PC-9 (cell line): ENCODE data around the gene KRTAP10-1. TPM values are rescaled to one million over a fixed set of nuclear protein-coding genes. Genes with fewer than 3 reads are reported as not detected.

Experiments
- BruUV-seq: library from RNA; stranded (reverse); fragments of 400-500 nt; replicated peaks from 2 replicates; lab custom pipeline; 2021; lab: Mats Ljungman, UMichigan
- CTCF ChIA-PET: fragments of 300-600 bp; sonication (Branson Sonifier 250); formaldehyde crosslinking; loops from one replicate; lab custom pipeline; 2022; ENCODE audit warnings: antibody characterized with exemption; lab: Charles Lee
- POLR2A ChIA-PET: fragments of 300-600 bp; sonication (Branson Sonifier 250); formaldehyde crosslinking; loops from one replicate; lab custom pipeline; 2022; ENCODE audit warnings: antibody characterized with exemption; ENCODE audit not compliant: unreplicated experiment; lab: Charles Lee
- DNase-seq, 2 experiments: peaks; one replicate each; pipeline versions ENCODE4 v3.0.0 to v3.0.0-alpha.2; 2015 to 2022; ENCODE audit warnings: mixed read lengths in 1 of 2
- H2AFZ ChIP-seq: fragments of 200-600 bp; sonication (generic); 2 replicates; pipeline ENCODE4 v1.8.1; 2017; ENCODE audit warnings: antibody characterized with exemption
- H3F3A ChIP-seq: fragments of 200-600 bp; sonication (generic); 2 replicates; pipeline ENCODE4 v1.8.1; 2017; ENCODE audit warnings: antibody characterized with exemption, mild to moderate bottlenecking, low read depth; ENCODE audit not compliant: insufficient read depth
- H3K27ac ChIP-seq: fragments of 200-600 bp; sonication (generic); 2 replicates; pipeline ENCODE4 v1.6.1; 2016; ENCODE audit warnings: mixed run types
- H3K27me3 ChIP-seq: fragments of 200-600 bp; sonication (generic); 2 replicates; pipeline ENCODE4 v1.6.1; 2016; ENCODE audit warnings: low read depth, mixed run types; ENCODE audit not compliant: insufficient read depth
- H3K36me3 ChIP-seq: fragments of 200-600 bp; sonication (generic); 2 replicates; pipeline ENCODE4 v1.6.1; 2016; ENCODE audit warnings: low read depth, mixed run types
- H3K4me1 ChIP-seq: fragments of 200-600 bp; sonication (generic); replicated peaks from 2 replicates; pipeline ENCODE4 v1.6.1; 2016; ENCODE audit warnings: mixed run types; ENCODE audit not compliant: insufficient read depth
- H3K4me2 ChIP-seq: fragments of 200-600 bp; sonication (generic); 2 replicates; pipeline ENCODE4 v1.6.1; 2017; ENCODE audit warnings: mixed run types
- H3K4me3 ChIP-seq: fragments of 200-600 bp; sonication (generic); 2 replicates; pipeline ENCODE4 v1.6.1; 2016; ENCODE audit warnings: mixed run types
- H3K79me2 ChIP-seq: fragments of 200-600 bp; sonication (generic); 2 replicates; pipeline ENCODE4 v1.6.1; 2017; ENCODE audit warnings: low read depth, mixed run types
- H3K9me2 ChIP-seq: fragments of 200-600 bp; sonication (generic); 2 replicates; pipeline ENCODE4 v1.8.1; 2017; ENCODE audit warnings: mild to moderate bottlenecking; ENCODE audit not compliant: insufficient read depth
- H3K9me3 ChIP-seq: fragments of 200-600 bp; sonication (generic); 2 replicates; pipeline ENCODE4 v1.8.1; 2016; ENCODE audit warnings: low read depth; ENCODE audit not compliant: insufficient read depth
- H4K20me1 ChIP-seq: fragments of 200-600 bp; sonication (generic); 2 replicates; pipeline ENCODE4 v1.8.1; 2017; ENCODE audit not compliant: insufficient read depth
- EZH2 ChIP-seq: fragments of 200-600 bp; sonication (generic); IDR thresholded peaks from 2 replicates; pipeline ENCODE4 v1.8.0; 2017; ENCODE audit warnings: antibody characterized with exemption, low read depth
- intact Hi-C: fragments of 100-400 bp; cut with micrococcal nuclease; formaldehyde crosslinking; loops from one replicate; pipeline ENCODE4 v1.10.0; 2022; ENCODE audit not compliant: unreplicated experiment
- total RNA-seq: library from RNA; stranded (reverse); gene quantifications from 2 replicates; pipeline ENCODE4 v1.2.3, GENCODE V29; 2021
- TF ChIP-seq, protein P1 (sequence below): fragments of 200-600 bp; sonication (generic); conservative IDR thresholded peaks from 2 replicates; pipeline ENCODE4 v1.6.1; 2017; ENCODE audit warnings: mixed run types, antibody characterized with exemption, mild to moderate bottlenecking, moderate library complexity

The KRTAP10-1 gene
- total RNA-seq, 1 experiment from 2014 or later = not detected

- Histone ChIP-seq H3F3A (no peaks in the 10 kb centered on the region), H3K79me2 (no peaks in the 10 kb centered on the region), H3K9me2 (no peaks in the 10 kb centered on the region), H3K4me2 (no peak overlapping the region), H4K20me1 (no peaks in the 10 kb centered on the region), H3K9me3 (no peaks in the 10 kb centered on the region), H3K4me3 (no peak overlapping the region), H2AFZ (no peak overlapping the region), H3K27ac (no peak overlapping the region), H3K27me3 (peaks cover 70% of the 10 kb centered on the region), H3K4me1 (no peaks in the 10 kb centered on the region), H3K36me3 (no peaks in the 10 kb centered on the region)
- intact Hi-C loops = no loop called here
- DNase-seq = no peak
- no TSS peak for BruUV-seq
- POLR2A ChIA-PET = no interaction called here
- TF ChIP-seq, protein P1, sequence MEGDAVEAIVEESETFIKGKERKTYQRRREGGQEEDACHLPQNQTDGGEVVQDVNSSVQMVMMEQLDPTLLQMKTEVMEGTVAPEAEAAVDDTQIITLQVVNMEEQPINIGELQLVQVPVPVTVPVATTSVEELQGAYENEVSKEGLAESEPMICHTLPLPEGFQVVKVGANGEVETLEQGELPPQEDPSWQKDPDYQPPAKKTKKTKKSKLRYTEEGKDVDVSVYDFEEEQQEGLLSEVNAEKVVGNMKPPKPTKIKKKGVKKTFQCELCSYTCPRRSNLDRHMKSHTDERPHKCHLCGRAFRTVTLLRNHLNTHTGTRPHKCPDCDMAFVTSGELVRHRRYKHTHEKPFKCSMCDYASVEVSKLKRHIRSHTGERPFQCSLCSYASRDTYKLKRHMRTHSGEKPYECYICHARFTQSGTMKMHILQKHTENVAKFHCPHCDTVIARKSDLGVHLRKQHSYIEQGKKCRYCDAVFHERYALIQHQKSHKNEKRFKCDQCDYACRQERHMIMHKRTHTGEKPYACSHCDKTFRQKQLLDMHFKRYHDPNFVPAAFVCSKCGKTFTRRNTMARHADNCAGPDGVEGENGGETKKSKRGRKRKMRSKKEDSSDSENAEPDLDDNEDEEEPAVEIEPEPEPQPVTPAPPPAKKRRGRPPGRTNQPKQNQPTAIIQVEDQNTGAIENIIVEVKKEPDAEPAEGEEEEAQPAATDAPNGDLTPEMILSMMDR = no peak
- CTCF ChIA-PET = no interaction called here
Observed at GRCh38 chr21:44508711-44509445, 31.1 kb downstream of the KRTAP10-1 start.

DNA sequence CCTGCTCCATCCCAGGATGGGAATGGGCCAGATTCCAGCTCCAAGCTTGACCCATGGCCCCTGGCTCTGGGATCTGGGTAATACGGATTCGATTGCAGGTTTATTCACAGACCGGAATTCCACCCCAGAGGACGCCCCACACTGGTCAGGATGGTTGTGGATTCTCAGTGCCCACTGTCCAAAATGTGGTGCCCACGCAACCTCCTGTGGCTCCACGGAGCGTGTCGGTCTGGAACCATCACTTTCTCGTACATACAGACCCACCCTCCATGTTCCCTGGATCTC lies 31.6 kb downstream of the KRTAP10-1 start:
- BruUV-seq = no TSS peak
- POLR2A ChIA-PET = no interaction called here
- Histone ChIP-seq H3F3A (no peaks in the 10 kb centered on the region), H2AFZ (no peak overlapping the region), H3K9me2 (no peaks in the 10 kb centered on the region), H4K20me1 (no peaks in the 10 kb centered on the region), H3K79me2 (no peaks in the 10 kb centered on the region), H3K27me3 (peaks cover 68% of the 10 kb centered on the region), H3K9me3 (no peaks in the 10 kb centered on the region), H3K4me1 (no peaks in the 10 kb centered on the region), H3K27ac (no peak overlapping the region), H3K36me3 (no peaks in the 10 kb centered on the region), H3K4me2 (no peak overlapping the region), H3K4me3 (no peak overlapping the region)
- intact Hi-C loops = no loop called here
- no peak for DNase-seq
- TF ChIP-seq, protein P1 = no peak
- no peak for TF ChIP-seq EZH2
- CTCF ChIA-PET = no interaction called here

DNA sequence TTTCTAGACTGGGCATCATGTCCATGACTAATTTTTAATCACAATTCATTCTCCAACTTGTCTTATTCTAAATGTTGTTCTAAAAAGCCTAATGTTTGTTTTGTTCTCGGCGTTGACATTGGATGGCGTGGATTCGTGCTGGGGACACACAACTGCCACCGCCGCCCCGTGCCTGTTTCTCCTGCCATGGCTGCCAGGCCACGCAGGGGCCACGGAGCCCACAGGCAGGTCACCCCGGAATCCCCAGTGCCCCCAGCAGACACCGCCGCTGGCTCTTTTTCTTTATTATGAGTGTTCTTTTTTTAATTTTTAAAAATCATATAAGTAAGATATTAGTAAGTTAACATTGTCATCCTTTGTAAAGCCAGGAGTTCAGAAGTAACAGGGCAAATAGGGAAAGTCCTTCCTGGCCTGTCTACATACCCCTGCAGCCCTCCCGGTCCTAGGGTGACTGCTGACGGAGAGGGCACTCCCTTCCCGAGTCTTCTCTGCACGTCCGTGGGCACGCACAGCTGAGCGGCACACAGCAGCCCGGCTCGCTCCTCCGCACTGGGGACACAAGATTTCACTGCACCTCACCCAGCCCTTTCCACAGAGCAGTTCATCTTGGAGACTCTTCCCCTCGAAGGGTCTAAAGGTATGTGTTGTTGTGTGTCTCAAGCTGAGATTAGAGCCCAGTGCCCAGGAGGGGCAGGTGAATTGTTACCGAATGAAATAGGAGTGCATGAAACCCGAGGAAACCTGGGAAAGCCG lies 32.1 kb downstream of the KRTAP10-1 start:
- no peaks in the 10 kb centered on the region for H3K9me2 ChIP-seq
- CTCF ChIA-PET = no interaction called here
- TF ChIP-seq, protein P1 = no peak
- no peak for TF ChIP-seq EZH2
- DNase-seq = no peak
- no peak overlapping the region for H3K4me2 ChIP-seq
- no peak overlapping the region for H2AFZ ChIP-seq
- POLR2A ChIA-PET = no interaction called here
- H3K27me3 ChIP-seq = peaks cover 66% of the 10 kb centered on the region
- no peaks in the 10 kb centered on the region for H4K20me1 ChIP-seq
- no peaks in the 10 kb centered on the region for H3K36me3 ChIP-seq
- no peaks in the 10 kb centered on the region for H3K4me1 ChIP-seq
- BruUV-seq = no TSS peak
- H3K79me2 ChIP-seq = no peaks in the 10 kb centered on the region
- intact Hi-C loops = no loop called here
- no peaks in the 10 kb centered on the region for H3K9me3 ChIP-seq
- H3K4me3 ChIP-seq = no peak overlapping the region
- H3F3A ChIP-seq = no peaks in the 10 kb centered on the region
- no peak overlapping the region for H3K27ac ChIP-seq
